PC-9 (cell line): Measurements from ENCODE around the gene SRSF12. TPM values are rescaled to one million over a fixed set of nuclear protein-coding genes. Genes with fewer than 3 reads are reported as not detected.

Experiments used
- BruUV-seq: library from RNA; stranded (reverse); fragments of 400-500 nt; replicated peaks from 2 replicates; lab custom pipeline; 2021; lab: Mats Ljungman, UMichigan
- CTCF ChIA-PET: fragments of 300-600 bp; sonication (Branson Sonifier 250); formaldehyde crosslinking; loops from one replicate; lab custom pipeline; 2022; ENCODE audit warnings: antibody characterized with exemption; lab: Charles Lee
- POLR2A ChIA-PET: fragments of 300-600 bp; sonication (Branson Sonifier 250); formaldehyde crosslinking; loops from one replicate; lab custom pipeline; 2022; ENCODE audit warnings: antibody characterized with exemption; ENCODE audit not compliant: unreplicated experiment; lab: Charles Lee
- DNase-seq, 2 experiments: peaks; one replicate each; pipeline versions ENCODE4 v3.0.0 to v3.0.0-alpha.2; 2015 to 2022; ENCODE audit warnings: mixed read lengths in 1 of 2
- H2AFZ ChIP-seq: fragments of 200-600 bp; sonication (generic); 2 replicates; pipeline ENCODE4 v1.8.1; 2017; ENCODE audit warnings: antibody characterized with exemption
- H3F3A ChIP-seq: fragments of 200-600 bp; sonication (generic); 2 replicates; pipeline ENCODE4 v1.8.1; 2017; ENCODE audit warnings: antibody characterized with exemption, mild to moderate bottlenecking, low read depth; ENCODE audit not compliant: insufficient read depth
- H3K27ac ChIP-seq: fragments of 200-600 bp; sonication (generic); 2 replicates; pipeline ENCODE4 v1.6.1; 2016; ENCODE audit warnings: mixed run types
- H3K27me3 ChIP-seq: fragments of 200-600 bp; sonication (generic); 2 replicates; pipeline ENCODE4 v1.6.1; 2016; ENCODE audit warnings: low read depth, mixed run types; ENCODE audit not compliant: insufficient read depth
- H3K36me3 ChIP-seq: fragments of 200-600 bp; sonication (generic); 2 replicates; pipeline ENCODE4 v1.6.1; 2016; ENCODE audit warnings: low read depth, mixed run types
- H3K4me1 ChIP-seq: fragments of 200-600 bp; sonication (generic); replicated peaks from 2 replicates; pipeline ENCODE4 v1.6.1; 2016; ENCODE audit warnings: mixed run types; ENCODE audit not compliant: insufficient read depth
- H3K4me2 ChIP-seq: fragments of 200-600 bp; sonication (generic); 2 replicates; pipeline ENCODE4 v1.6.1; 2017; ENCODE audit warnings: mixed run types
- H3K4me3 ChIP-seq: fragments of 200-600 bp; sonication (generic); 2 replicates; pipeline ENCODE4 v1.6.1; 2016; ENCODE audit warnings: mixed run types
- H3K79me2 ChIP-seq: fragments of 200-600 bp; sonication (generic); 2 replicates; pipeline ENCODE4 v1.6.1; 2017; ENCODE audit warnings: low read depth, mixed run types
- H3K9me2 ChIP-seq: fragments of 200-600 bp; sonication (generic); 2 replicates; pipeline ENCODE4 v1.8.1; 2017; ENCODE audit warnings: mild to moderate bottlenecking; ENCODE audit not compliant: insufficient read depth
- H3K9me3 ChIP-seq: fragments of 200-600 bp; sonication (generic); 2 replicates; pipeline ENCODE4 v1.8.1; 2016; ENCODE audit warnings: low read depth; ENCODE audit not compliant: insufficient read depth
- H4K20me1 ChIP-seq: fragments of 200-600 bp; sonication (generic); 2 replicates; pipeline ENCODE4 v1.8.1; 2017; ENCODE audit not compliant: insufficient read depth
- EZH2 ChIP-seq: fragments of 200-600 bp; sonication (generic); IDR thresholded peaks from 2 replicates; pipeline ENCODE4 v1.8.0; 2017; ENCODE audit warnings: antibody characterized with exemption, low read depth
- intact Hi-C: fragments of 100-400 bp; cut with micrococcal nuclease; formaldehyde crosslinking; loops from one replicate; pipeline ENCODE4 v1.10.0; 2022; ENCODE audit not compliant: unreplicated experiment
- total RNA-seq: library from RNA; stranded (reverse); gene quantifications from 2 replicates; pipeline ENCODE4 v1.2.3, GENCODE V29; 2021
- TF ChIP-seq, protein P1 (sequence below): fragments of 200-600 bp; sonication (generic); conservative IDR thresholded peaks from 2 replicates; pipeline ENCODE4 v1.6.1; 2017; ENCODE audit warnings: mixed run types, antibody characterized with exemption, mild to moderate bottlenecking, moderate library complexity

Gene SRSF12
- total RNA-seq, 1 experiment from 2014 or later = not detected

GRCh38 chr6:89110284-89110683, 7.6 kb downstream of the SRSF12 start:
- no peak overlapping the region for H3K4me3 ChIP-seq
- no peaks in the 10 kb centered on the region for H3K36me3 ChIP-seq
- H3K4me1 ChIP-seq = no peaks in the 10 kb centered on the region
- H2AFZ ChIP-seq = no peak overlapping the region
- H3F3A ChIP-seq = no peaks in the 10 kb centered on the region
- intact Hi-C loops = no loop called here
- no peaks in the 10 kb centered on the region for H3K79me2 ChIP-seq
- TF ChIP-seq, protein P1, sequence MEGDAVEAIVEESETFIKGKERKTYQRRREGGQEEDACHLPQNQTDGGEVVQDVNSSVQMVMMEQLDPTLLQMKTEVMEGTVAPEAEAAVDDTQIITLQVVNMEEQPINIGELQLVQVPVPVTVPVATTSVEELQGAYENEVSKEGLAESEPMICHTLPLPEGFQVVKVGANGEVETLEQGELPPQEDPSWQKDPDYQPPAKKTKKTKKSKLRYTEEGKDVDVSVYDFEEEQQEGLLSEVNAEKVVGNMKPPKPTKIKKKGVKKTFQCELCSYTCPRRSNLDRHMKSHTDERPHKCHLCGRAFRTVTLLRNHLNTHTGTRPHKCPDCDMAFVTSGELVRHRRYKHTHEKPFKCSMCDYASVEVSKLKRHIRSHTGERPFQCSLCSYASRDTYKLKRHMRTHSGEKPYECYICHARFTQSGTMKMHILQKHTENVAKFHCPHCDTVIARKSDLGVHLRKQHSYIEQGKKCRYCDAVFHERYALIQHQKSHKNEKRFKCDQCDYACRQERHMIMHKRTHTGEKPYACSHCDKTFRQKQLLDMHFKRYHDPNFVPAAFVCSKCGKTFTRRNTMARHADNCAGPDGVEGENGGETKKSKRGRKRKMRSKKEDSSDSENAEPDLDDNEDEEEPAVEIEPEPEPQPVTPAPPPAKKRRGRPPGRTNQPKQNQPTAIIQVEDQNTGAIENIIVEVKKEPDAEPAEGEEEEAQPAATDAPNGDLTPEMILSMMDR = no peak
- TF ChIP-seq EZH2 = no peak
- no peaks in the 10 kb centered on the region for H3K27me3 ChIP-seq
- H3K9me3 ChIP-seq = no peaks in the 10 kb centered on the region
- H3K27ac ChIP-seq = no peak overlapping the region
- DNase-seq = no peak
- no TSS peak for BruUV-seq
- POLR2A ChIA-PET = no interaction called here
- H3K9me2 ChIP-seq = no peaks in the 10 kb centered on the region
- H4K20me1 ChIP-seq = no peaks in the 10 kb centered on the region
- H3K4me2 ChIP-seq = no peak overlapping the region
- CTCF ChIA-PET = no interaction called here

DNA sequence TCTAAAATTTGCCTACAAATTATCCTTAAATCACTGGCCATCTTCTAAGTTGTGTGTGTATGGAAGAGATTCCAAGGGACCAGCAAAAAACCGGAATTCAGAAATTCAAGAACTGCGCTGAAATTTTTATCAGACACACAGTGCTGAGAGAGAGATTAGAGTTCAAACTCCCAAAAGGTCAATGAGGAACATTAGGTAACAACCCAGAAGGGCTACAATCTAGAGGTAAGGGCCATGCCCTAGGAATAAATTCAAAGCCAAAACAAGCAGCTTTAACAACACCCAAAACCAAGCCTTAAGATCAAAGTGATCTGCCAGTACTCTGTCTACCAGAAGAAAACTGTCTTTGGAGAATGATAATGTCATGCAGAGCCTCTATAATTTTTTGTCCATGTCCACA, 17.8 kb downstream of the SRSF12 start:
- Histone ChIP-seq H3K9me3 (no peaks in the 10 kb centered on the region), H2AFZ (no peak overlapping the region), H3K36me3 (no peaks in the 10 kb centered on the region), H3K4me3 (no peak overlapping the region), H3K9me2 (no peaks in the 10 kb centered on the region), H3K79me2 (no peaks in the 10 kb centered on the region), H3K4me2 (no peak overlapping the region), H3K4me1 (no peaks in the 10 kb centered on the region), H3K27me3 (no peaks in the 10 kb centered on the region), H4K20me1 (no peaks in the 10 kb centered on the region), H3K27ac (no peak overlapping the region), H3F3A (no peaks in the 10 kb centered on the region)
- no peak for TF ChIP-seq EZH2
- TF ChIP-seq, protein P1 = no peak
- intact Hi-C loops = no loop called here
- no TSS peak for BruUV-seq
- POLR2A ChIA-PET = no interaction called here
- no peak for DNase-seq
- CTCF ChIA-PET = no interaction called here

- intact Hi-C loops = no loop called here
- no peaks in the 10 kb centered on the region for H3F3A ChIP-seq
- no peaks in the 10 kb centered on the region for H4K20me1 ChIP-seq
- H3K36me3 ChIP-seq = no peaks in the 10 kb centered on the region
- no peak for DNase-seq
- H3K9me2 ChIP-seq = no peaks in the 10 kb centered on the region
- no peaks in the 10 kb centered on the region for H3K9me3 ChIP-seq
- POLR2A ChIA-PET = no interaction called here
- CTCF ChIA-PET = no interaction called here
- H3K79me2 ChIP-seq = no peaks in the 10 kb centered on the region
- H3K27me3 ChIP-seq = no peaks in the 10 kb centered on the region
- H3K4me1 ChIP-seq = no peaks in the 10 kb centered on the region
- TF ChIP-seq, protein P1 = no peak
- no peak for TF ChIP-seq EZH2
- no peak overlapping the region for H3K4me3 ChIP-seq
- no peak overlapping the region for H3K27ac ChIP-seq
- BruUV-seq = no TSS peak
- no peak overlapping the region for H2AFZ ChIP-seq
- no peak overlapping the region for H3K4me2 ChIP-seq
These were observed 19.4 kb downstream of the SRSF12 start for GRCh38 chr6:89098461-89098860.
